SH-SY5Y (cell line): ENCODE data around the gene KIAA1328.

Source experiments
- GATA2 ChIP-seq: IDR thresholded peaks from 2 replicates; pipeline ENCODE4 v1.6.1; 2011; ENCODE audit warnings: mild to moderate bottlenecking, low read depth, low read length
- GATA3 ChIP-seq: IDR thresholded peaks from 2 replicates; pipeline ENCODE4 v1.6.1; 2011; ENCODE audit warnings: low read depth, mild to moderate bottlenecking, low read length, moderate library complexity

DNA sequence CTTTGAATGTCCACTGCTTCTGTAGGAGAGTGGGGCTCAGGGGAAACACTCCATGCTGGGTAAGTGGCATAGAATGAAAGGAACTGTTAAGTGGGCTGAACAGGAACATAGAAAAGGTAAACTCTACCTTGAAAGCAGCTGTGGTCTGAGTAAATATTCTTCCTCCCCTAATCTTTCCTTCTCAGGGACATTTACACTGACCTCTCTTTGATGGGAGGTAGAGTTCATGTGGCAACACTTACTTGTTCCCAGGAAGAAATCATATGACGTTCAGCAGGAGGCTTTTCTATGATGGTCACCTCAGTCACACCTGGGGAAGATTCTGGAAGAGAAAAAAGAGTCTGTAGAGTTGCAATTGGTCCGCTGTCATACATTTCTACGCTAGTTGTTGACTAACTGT, 10.3 kb upstream of the KIAA1328 start:
- no peak for TF ChIP-seq GATA2
- TF ChIP-seq GATA3: no peak
